GM12878 (cell line): ENCODE data around the gene MUSTN1. TPM values are rescaled to one million over a fixed set of nuclear protein-coding genes. Genes with fewer than 3 reads are reported as not detected.

ENCODE experiments used
- ATAC-seq: fragments of 200-7000 bp; cut with Tn5 transposase; 3 replicates; pipeline ENCODE4 v1.9.1; 2020; ENCODE audit warnings: mild to moderate bottlenecking, moderate library complexity
- BruUV-seq: library from RNA; stranded (reverse); fragments of 400-500 nt; replicated peaks from 2 replicates; lab custom pipeline; 2021; lab: Mats Ljungman, UMichigan
- CTCF ChIA-PET: fragments of 300-600 bp; sonication (Branson Sonifier 250); formaldehyde crosslinking; extraction: SDS; loops from one replicate; lab custom pipeline; 2021; ENCODE audit warnings: inconsistent platforms; lab: Yijun Ruan, JAX
- POLR2A ChIA-PET: fragments of 350-600 bp; formaldehyde crosslinking; extraction: SDS; loops from one replicate; lab custom pipeline; 2021; ENCODE audit warnings: inconsistent platforms; lab: Charles Lee
- RAD21 ChIA-PET: fragments of 300-600 bp; sonication (Branson Sonifier 250); formaldehyde crosslinking; loops from one replicate; lab custom pipeline; 2023; ENCODE audit warnings: antibody characterized with exemption; ENCODE audit not compliant: unreplicated experiment; lab: Charles Lee
- SMC1A ChIA-PET: fragments of 300-600 bp; sonication (Branson Sonifier 250); formaldehyde crosslinking; loops from one replicate; lab custom pipeline; 2023; ENCODE audit not compliant: unreplicated experiment, uncharacterized antibody; lab: Charles Lee
- DNase-seq: peaks from one replicate; pipeline ENCODE4 v3.0.0-alpha.2; 2011; ENCODE audit warnings: low read depth, low spot score
- FAIRE-seq: peaks from 3 replicates; lab custom pipeline; 2011; peaks lifted over from hg19 to GRCh38; lab: Jason Lieb, UNC
- H2AFZ ChIP-seq: 2 replicates; pipeline ENCODE4 v1.6.0; 2011; ENCODE audit warnings: low read depth, low read length, control low read depth; ENCODE audit not compliant: control insufficient read depth
- H3K27ac ChIP-seq: 2 replicates; pipeline ENCODE4 v1.5.1; 2011; ENCODE audit warnings: control low read depth; ENCODE audit not compliant: control insufficient read depth, insufficient read depth
- H3K27me3 ChIP-seq, 2 experiments: replicated peaks in 1 of 2; 2 replicates each; pipeline versions ENCODE4 v1.6.0 to v1.6.1; 2011; ENCODE audit warnings: low read length in 1 of 2; ENCODE audit not compliant: control insufficient read depth in 2 of 2, insufficient read depth in 2 of 2
- H3K36me3 ChIP-seq, 2 experiments: 2 replicates each; pipeline ENCODE4 v1.5.1; 2011; ENCODE audit warnings: low read length in 1 of 2; ENCODE audit not compliant: control insufficient read depth in 2 of 2, insufficient read depth in 2 of 2
- H3K4me1 ChIP-seq: 2 replicates; pipeline ENCODE4 v1.6.1; 2011; ENCODE audit warnings: mild to moderate bottlenecking, low read length, moderate library complexity, mixed read lengths; ENCODE audit not compliant: control insufficient read depth, insufficient read depth
- H3K4me2 ChIP-seq: 2 replicates; pipeline ENCODE4 v1.6.0; 2011; ENCODE audit warnings: control low read depth; ENCODE audit not compliant: control insufficient read depth, insufficient read depth
- H3K4me3 ChIP-seq: fragments of 200-600 bp; sonication (generic); 2 replicates; pipeline ENCODE4 v1.5.1; 2016
- H3K79me2 ChIP-seq: 2 replicates; pipeline ENCODE4 v1.6.0; 2011; ENCODE audit warnings: low read length; ENCODE audit not compliant: control insufficient read depth, insufficient read depth
- H3K9ac ChIP-seq: 2 replicates; pipeline ENCODE4 v1.8.0; 2011; ENCODE audit warnings: low read length, control low read depth, mixed read lengths; ENCODE audit not compliant: control insufficient read depth, insufficient read depth
- H3K9me3 ChIP-seq: replicated peaks from 3 replicates; pipeline ENCODE4 v1.5.1; 2011; ENCODE audit warnings: mild to moderate bottlenecking, low read length; ENCODE audit not compliant: control insufficient read depth, insufficient read depth
- H4K20me1 ChIP-seq: 2 replicates; pipeline ENCODE4 v1.6.0; 2011; ENCODE audit not compliant: control insufficient read depth, insufficient read depth
- GATAD2B ChIP-seq: fragments of 450-650 bp; conservative IDR thresholded peaks from 2 replicates; pipeline ENCODE4 v1.6.1; 2017; ENCODE audit warnings: low read depth, mild to moderate bottlenecking, moderate library complexity
- HDGF ChIP-seq: fragments of 450-650 bp; IDR thresholded peaks from 2 replicates; pipeline ENCODE4 v1.6.1; 2016; ENCODE audit warnings: antibody characterized with exemption
- NFXL1 ChIP-seq: fragments of 450-650 bp; IDR thresholded peaks from 2 replicates; pipeline ENCODE4 v1.6.1; 2017; ENCODE audit warnings: antibody characterized with exemption, mild to moderate bottlenecking, borderline replicate concordance
- RBBP5 ChIP-seq: fragments of 200-600 bp; sonication (generic); conservative IDR thresholded peaks from 2 replicates; pipeline ENCODE4 v1.6.1; 2016
- WGBS: methylation state at CpG from one replicate; pipeline ENCODE4 v1.1.6; 2016; ENCODE audit warnings: low lambda C conversion rate; ENCODE audit not compliant: insufficient replicate concordance, insufficient coverage; ENCODE audit errors: missing lambda C conversion rate; 5-methylcytosine and 5-hydroxymethylcytosine counted together
- in situ Hi-C: fragments of 300-500 bp; cut with MboI; formaldehyde crosslinking; loops from 9 replicates; pipeline ENCODE4 v1.14.3; 2018; ENCODE audit warnings: mixed read lengths
- intact Hi-C: fragments of 100-400 bp; cut with micrococcal nuclease; formaldehyde crosslinking; loops from one replicate; pipeline ENCODE4 v1.14.2; 2022; ENCODE audit not compliant: unreplicated experiment
- polyA plus RNA-seq, 11 experiments: library from polyadenylated mRNA; depleted of rRNA in 4 of 11; unstranded in 6 of 11; stranded (reverse) in 5 of 11; fragments of >200 nt; fragmentation: Nextera tagmentation in 4 of 11; fragmentation: Illumina TruSeq in 1 of 11; extraction: Ambion mirVana in 4 of 11; extraction: Trizol in 1 of 11; gene quantifications; 1 replicate in 1 of 11; 2 replicates in 10 of 11; pipeline versions ENCODE4 v1.2.1 to v1.2.3, GENCODE V29; 2011 to 2016; ENCODE audit warnings: inconsistent platforms in 2 of 11, missing spikeins in 2 of 11, low read depth in 1 of 11
- total RNA-seq, 4 experiments: library from RNA; depleted of rRNA in 3 of 4; stranded (reverse); fragments of >200 nt in 3 of 4; fragmentation: Illumina TruSeq in 1 of 4; extraction: Trizol in 1 of 4; gene quantifications; 2 replicates each; pipeline versions ENCODE4 v1.2.1 to v1.2.3, GENCODE V29; 2013 to 2021
- TF ChIP-seq, protein P1 (sequence below): IDR thresholded peaks from 2 replicates; pipeline ENCODE4 v1.6.1; 2012; ENCODE audit warnings: low read length, inconsistent platforms
- TF ChIP-seq, protein P2 (sequence below): IDR thresholded peaks from 2 replicates; pipeline ENCODE4 v1.6.1; 2011; ENCODE audit warnings: mild to moderate bottlenecking, low read depth, low read length, moderate library complexity; ENCODE audit not compliant: insufficient replicate concordance

MUSTN1 gene
- total and polyA plus RNA-seq, 10 of the 15 experiments (the other 5 are each of a cell fraction or from before 2014, with no cell fraction given): 0.35 to 4.5 (median 1.2) TPM; not detected in 2

GRCh38 chr3:52790337-52790736 lies 44.5 kb downstream of the MUSTN1 start:
- SMC1A ChIA-PET: no interaction called here
- ATAC-seq (no peak), DNase-seq (no peak), FAIRE-seq (no peak)
- no peaks in the 10 kb centered on the region for H3K4me1 ChIP-seq
- no peaks in the 10 kb centered on the region; a peak in 1 of 4 replicates for H3K27me3 ChIP-seq
- no peaks in the 10 kb centered on the region for H3K9me3 ChIP-seq
- no peak overlapping the region for H3K4me3 ChIP-seq
- H3K9ac ChIP-seq: no peak overlapping the region
- in situ Hi-C loops (no loop called here), intact Hi-C loops (no loop called here)
- no peak overlapping the region for H3K27ac ChIP-seq
- POLR2A ChIA-PET: no interaction called here
- no peak overlapping the region for H2AFZ ChIP-seq
- BruUV-seq: no TSS peak
- H3K36me3 ChIP-seq: no peaks in the 10 kb centered on the region
- CTCF ChIA-PET: interaction anchor here (1.0 kb wide), 1 partner anchor 8 kb away, joined by 4 read pairs; no protein-coding TSS in a partner anchor
- H3K4me2 ChIP-seq: no peak overlapping the region
- RAD21 ChIA-PET: no interaction called here
- no peak for TF ChIP-seq HDGF
- TF ChIP-seq RBBP5: no peak
- TF ChIP-seq, protein P1, sequence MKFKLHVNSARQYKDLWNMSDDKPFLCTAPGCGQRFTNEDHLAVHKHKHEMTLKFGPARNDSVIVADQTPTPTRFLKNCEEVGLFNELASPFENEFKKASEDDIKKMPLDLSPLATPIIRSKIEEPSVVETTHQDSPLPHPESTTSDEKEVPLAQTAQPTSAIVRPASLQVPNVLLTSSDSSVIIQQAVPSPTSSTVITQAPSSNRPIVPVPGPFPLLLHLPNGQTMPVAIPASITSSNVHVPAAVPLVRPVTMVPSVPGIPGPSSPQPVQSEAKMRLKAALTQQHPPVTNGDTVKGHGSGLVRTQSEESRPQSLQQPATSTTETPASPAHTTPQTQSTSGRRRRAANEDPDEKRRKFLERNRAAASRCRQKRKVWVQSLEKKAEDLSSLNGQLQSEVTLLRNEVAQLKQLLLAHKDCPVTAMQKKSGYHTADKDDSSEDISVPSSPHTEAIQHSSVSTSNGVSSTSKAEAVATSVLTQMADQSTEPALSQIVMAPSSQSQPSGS: no peak
- TF ChIP-seq, all 136 proteins: peak for 0
- WGBS: 24% methylated on average over 7 of the region's 7 CpGs
- Histone ChIP-seq H3K79me2 (no peaks in the 10 kb centered on the region), H4K20me1 (no peaks in the 10 kb centered on the region)

GRCh38 chr3:52789746-52790040 lies 45.1 kb downstream of the MUSTN1 start:
- Histone ChIP-seq H3K36me3 (no peaks in the 10 kb centered on the region), H3K4me3 (no peak overlapping the region), H3K9ac (no peak overlapping the region), H3K4me2 (no peak overlapping the region), H4K20me1 (no peaks in the 10 kb centered on the region), H3K27me3 (no peaks in the 10 kb centered on the region; a peak in 1 of 4 replicates), H3K4me1 (no peaks in the 10 kb centered on the region), H2AFZ (no peak overlapping the region), H3K27ac (no peak overlapping the region), H3K9me3 (no peaks in the 10 kb centered on the region), H3K79me2 (no peaks in the 10 kb centered on the region)
- BruUV-seq: no TSS peak
- WGBS: 56% methylated on average over 6 of the region's 6 CpGs
- no peak for DNase-seq
- ChIA-PET POLR2A (no interaction called here), CTCF (interaction anchor here (1.0 kb wide), 1 partner anchor 9 kb away, joined by 4 read pairs; no protein-coding TSS in a partner anchor), SMC1A (no interaction called here), RAD21 (no interaction called here)
- intact Hi-C loops (no loop called here), in situ Hi-C loops (no loop called here)
- TF ChIP-seq NFXL1 (no peak), GATAD2B (no peak)
- TF ChIP-seq, protein P2, sequence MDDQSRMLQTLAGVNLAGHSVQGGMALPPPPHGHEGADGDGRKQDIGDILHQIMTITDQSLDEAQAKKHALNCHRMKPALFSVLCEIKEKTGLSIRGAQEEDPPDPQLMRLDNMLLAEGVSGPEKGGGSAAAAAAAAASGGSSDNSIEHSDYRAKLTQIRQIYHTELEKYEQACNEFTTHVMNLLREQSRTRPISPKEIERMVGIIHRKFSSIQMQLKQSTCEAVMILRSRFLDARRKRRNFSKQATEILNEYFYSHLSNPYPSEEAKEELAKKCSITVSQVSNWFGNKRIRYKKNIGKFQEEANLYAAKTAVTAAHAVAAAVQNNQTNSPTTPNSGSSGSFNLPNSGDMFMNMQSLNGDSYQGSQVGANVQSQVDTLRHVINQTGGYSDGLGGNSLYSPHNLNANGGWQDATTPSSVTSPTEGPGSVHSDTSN: no peak
- no peak for FAIRE-seq
- no peak for ATAC-seq
